Uterus (tissue), 4 donors: ENCODE data around the gene ANKDD1B. TPM values are rescaled to one million over a fixed set of nuclear protein-coding genes. Genes with fewer than 3 reads are reported as not detected.

Source experiments
- DNase-seq, 2 donors: peaks; one replicate each; pipeline ENCODE4 v3.0.0-alpha.2; 2019 to 2020
- H3K27ac ChIP-seq, 2 donors: fragments of 200-600 bp; sonication (generic); 1 replicate in 1 of 2; 2 replicates in 1 of 2; pipeline ENCODE4 v1.5.1; 2016 to 2018
- H3K27me3 ChIP-seq, 2 donors: fragments of 200-600 bp; sonication (generic); one replicate each; pipeline ENCODE4 v1.5.1; 2018 to 2019; ENCODE audit warnings: control low read depth in 1 of 2
- H3K36me3 ChIP-seq, 2 donors: fragments of 200-600 bp; sonication (generic); one replicate each; pipeline ENCODE4 v1.5.1; 2019; ENCODE audit warnings: control low read depth in 1 of 2
- H3K4me1 ChIP-seq, 2 donors: fragments of 200-600 bp; sonication (generic); one replicate each; pipeline ENCODE4 v1.5.1; 2018 to 2019; ENCODE audit warnings: control low read depth in 1 of 2
- H3K4me3 ChIP-seq, 2 donors: fragments of 200-600 bp; sonication (generic); 1 replicate in 1 of 2; 2 replicates in 1 of 2; pipeline ENCODE4 v1.5.1; 2018 to 2019; ENCODE audit warnings: mild to moderate bottlenecking in 1 of 2
- H3K9me3 ChIP-seq, 2 donors: fragments of 200-600 bp; sonication (generic); one replicate each; pipeline ENCODE4 v1.5.1; 2019; ENCODE audit warnings: control low read depth in 1 of 2
- CTCF ChIP-seq, 4 experiments: fragments of 200-600 bp in 2 of 4; fragments of 450-650 bp in 2 of 4; sonication (generic) in 2 of 4; IDR thresholded peaks; one replicate each; pipeline ENCODE4 v1.5.1; 2016 to 2019; ENCODE audit warnings: antibody characterized with exemption in 4 of 4, mild to moderate bottlenecking in 2 of 4, moderate library complexity in 1 of 4
- POLR2A ChIP-seq, 2 donors: fragments of 450-650 bp; IDR thresholded peaks; one replicate each; pipeline ENCODE4 v1.6.1; 2016; ENCODE audit warnings: antibody characterized with exemption in 2 of 2, mild to moderate bottlenecking in 1 of 2, moderate library complexity in 1 of 2
- intact Hi-C: fragments of 100-400 bp; cut with DNase I; formaldehyde crosslinking; loops from one replicate; pipeline ENCODE4 v1.15.1; 2023; ENCODE audit warnings: low total_unique reads
- total RNA-seq, 4 donors: library from RNA; depleted of rRNA in 3 of 4; stranded (reverse); fragments of >200 nt in 3 of 4; gene quantifications; one replicate each; pipeline versions ENCODE4 v1.1.0 to v1.2.4, GENCODE V29; 2014 to 2023
- donor health status: DM: yes; HTN: yes; CAD: no.

Gene ANKDD1B
- total RNA-seq, 4 donors from 2014 or later, result 1.1 to 1.2 TPM; not detected in 2

GRCh38 chr5:75660678-75661465, 49.6 kb downstream of the ANKDD1B start:
- Histone ChIP-seq H3K4me1 (no peaks in the 10 kb centered on the region), H3K27me3 (no peaks in the 10 kb centered on the region), H3K36me3 (no peaks in the 10 kb centered on the region), H3K9me3 (no peaks in the 10 kb centered on the region), H3K27ac (no peak overlapping the region), H3K4me3 (no peak overlapping the region)
- DNase-seq, result no peak
- no peak for TF ChIP-seq POLR2A (IDR thresholded peaks at IDR 0.05)
- intact Hi-C loops, result no loop called here

GRCh38 chr5:75662061-75662460, 50.8 kb downstream of the ANKDD1B start:
- H3K27me3 ChIP-seq, result no peaks in the 10 kb centered on the region
- intact Hi-C loops, result no loop called here
- no peak for TF ChIP-seq POLR2A (IDR thresholded peaks at IDR 0.05)
- no peak for TF ChIP-seq CTCF (IDR thresholded peaks at IDR 0.05)
- no peak for DNase-seq
- no peaks in the 10 kb centered on the region for H3K9me3 ChIP-seq
- no peak overlapping the region for H3K4me3 ChIP-seq
- H3K36me3 ChIP-seq, result no peaks in the 10 kb centered on the region
- H3K4me1 ChIP-seq, result no peaks in the 10 kb centered on the region
- no peak overlapping the region for H3K27ac ChIP-seq

GRCh38 chr5:75663579-75664284, 52.5 kb downstream of the ANKDD1B start:
- Histone ChIP-seq H3K27ac (no peak overlapping the region), H3K27me3 (no peaks in the 10 kb centered on the region), H3K4me3 (no peak overlapping the region), H3K9me3 (no peaks in the 10 kb centered on the region), H3K4me1 (no peaks in the 10 kb centered on the region), H3K36me3 (no peaks in the 10 kb centered on the region)
- TF ChIP-seq POLR2A (IDR thresholded peaks at IDR 0.05), result no peak
- TF ChIP-seq CTCF (IDR thresholded peaks at IDR 0.05), result no peak
- no peak for DNase-seq
- intact Hi-C loops, result no loop called here

- Histone ChIP-seq H3K27me3 (no peaks in the 10 kb centered on the region), H3K36me3 (no peaks in the 10 kb centered on the region), H3K9me3 (no peaks in the 10 kb centered on the region), H3K4me1 (no peaks in the 10 kb centered on the region), H3K4me3 (no peak overlapping the region), H3K27ac (no peak overlapping the region)
- no peak for DNase-seq
- TF ChIP-seq POLR2A (IDR thresholded peaks at IDR 0.05) (no peak), CTCF (IDR thresholded peaks at IDR 0.05) (no peak)
- intact Hi-C loops, result no loop called here
Measured at GRCh38 chr5:75664979-75665378, 53.7 kb downstream of the ANKDD1B start.

- no peak overlapping the region for H3K27ac ChIP-seq
- no peaks in the 10 kb centered on the region for H3K9me3 ChIP-seq
- H3K27me3 ChIP-seq, result no peaks in the 10 kb centered on the region
- DNase-seq, result no peak
- no peaks in the 10 kb centered on the region for H3K36me3 ChIP-seq
- intact Hi-C loops, result no loop called here
- TF ChIP-seq CTCF (IDR thresholded peaks at IDR 0.05) (no peak), POLR2A (IDR thresholded peaks at IDR 0.05) (no peak)
- no peak overlapping the region for H3K4me3 ChIP-seq
- no peaks in the 10 kb centered on the region for H3K4me1 ChIP-seq
Measured at GRCh38 chr5:75666801-75667200, 55.5 kb downstream of the ANKDD1B start.
